Fibroblast of skin of back (primary cell): ENCODE data around the gene ABCA5.
"Not testable (repeated sequence)": the region's sequence is repeated elsewhere in the genome, so short reads cannot be mapped to it uniquely, and the experiment has no call there.

ENCODE experiments used
- DNase-seq: peaks from one replicate; pipeline ENCODE4 v3.0.0-alpha.2; 2013

The ABCA5 gene

GRCh38 chr17:69196105-69196653 is 130.8 kb downstream of the ABCA5 start:
- DNase-seq: not testable (repeated sequence)
